22Rv1 (cell line): ENCODE results near the gene IL12A.

ENCODE experiments used
- ZFX ChIP-seq: fragments of 450-650 bp; IDR thresholded peaks from 2 replicates; pipeline ENCODE4 v1.6.1; 2017; ENCODE audit warnings: antibody characterized with exemption, borderline replicate concordance
- TF ChIP-seq, protein P1 (sequence below): fragments of 450-650 bp; IDR thresholded peaks from 2 replicates; pipeline ENCODE4 v1.5.1; 2017; ENCODE audit warnings: mild to moderate bottlenecking

DNA sequence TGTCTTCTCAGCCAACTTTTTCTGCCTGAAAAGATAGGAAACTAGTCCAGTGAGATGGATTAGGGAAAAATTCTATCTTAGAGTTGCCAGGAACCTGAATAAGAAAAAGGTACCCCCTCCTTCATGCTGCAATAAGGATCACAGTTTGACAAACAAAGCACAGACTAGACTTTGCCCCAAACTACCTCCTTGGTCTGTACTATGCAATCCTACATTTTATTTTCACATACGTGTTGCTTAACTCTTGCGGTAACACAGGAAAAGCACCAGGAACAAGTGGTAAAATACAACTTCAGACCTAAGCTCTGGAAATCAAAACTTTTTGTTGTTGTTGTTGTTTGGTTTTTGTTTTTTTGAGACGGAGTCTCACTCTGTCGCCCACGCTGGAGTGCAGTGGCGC, 11.3 kb upstream of the IL12A start:
- TF ChIP-seq, protein P1, sequence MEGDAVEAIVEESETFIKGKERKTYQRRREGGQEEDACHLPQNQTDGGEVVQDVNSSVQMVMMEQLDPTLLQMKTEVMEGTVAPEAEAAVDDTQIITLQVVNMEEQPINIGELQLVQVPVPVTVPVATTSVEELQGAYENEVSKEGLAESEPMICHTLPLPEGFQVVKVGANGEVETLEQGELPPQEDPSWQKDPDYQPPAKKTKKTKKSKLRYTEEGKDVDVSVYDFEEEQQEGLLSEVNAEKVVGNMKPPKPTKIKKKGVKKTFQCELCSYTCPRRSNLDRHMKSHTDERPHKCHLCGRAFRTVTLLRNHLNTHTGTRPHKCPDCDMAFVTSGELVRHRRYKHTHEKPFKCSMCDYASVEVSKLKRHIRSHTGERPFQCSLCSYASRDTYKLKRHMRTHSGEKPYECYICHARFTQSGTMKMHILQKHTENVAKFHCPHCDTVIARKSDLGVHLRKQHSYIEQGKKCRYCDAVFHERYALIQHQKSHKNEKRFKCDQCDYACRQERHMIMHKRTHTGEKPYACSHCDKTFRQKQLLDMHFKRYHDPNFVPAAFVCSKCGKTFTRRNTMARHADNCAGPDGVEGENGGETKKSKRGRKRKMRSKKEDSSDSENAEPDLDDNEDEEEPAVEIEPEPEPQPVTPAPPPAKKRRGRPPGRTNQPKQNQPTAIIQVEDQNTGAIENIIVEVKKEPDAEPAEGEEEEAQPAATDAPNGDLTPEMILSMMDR, result no peak
- no peak for TF ChIP-seq ZFX
